ENCODE measurements around the gene EFNB2.

DNA sequence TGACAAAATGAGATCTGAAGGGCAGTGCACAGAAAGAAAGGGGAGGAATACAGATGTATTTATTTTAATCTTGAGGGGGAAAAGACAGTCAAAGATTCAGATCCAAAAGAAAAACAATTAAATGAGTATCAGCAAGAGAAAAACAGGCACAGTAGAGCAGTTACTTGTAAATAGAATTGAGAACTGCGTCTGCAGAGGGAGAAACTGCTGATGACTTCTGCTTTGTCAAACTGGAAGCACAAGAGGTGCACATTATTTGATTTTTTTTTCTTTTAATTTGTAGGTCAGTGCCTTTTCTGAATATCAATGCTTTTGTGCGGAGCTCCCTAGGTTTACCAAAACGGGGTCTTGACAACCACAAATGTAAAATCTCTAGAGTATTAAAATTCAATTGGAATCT is 37.3 kb downstream of the EFNB2 start:
- TF ChIP-seq MAFK (conservative IDR thresholded peaks at IDR 0.05 in 1 of 2, IDR thresholded peaks at IDR 0.05 in 1 of 2; ENCODE audit: low read length in 2 of 2) (no peak), SIN3A (IDR thresholded peaks at IDR 0.05; ENCODE audit: borderline replicate concordance, low read depth, low read length) (no peak), NR2F1 (CRISPR knock-in tag; IDR thresholded peaks at IDR 0.05) (no peak)
